Activated CD4-positive, alpha-beta T cell treated with anti-CD3 and anti-CD28 coated beads for 1 hour (primary cell): ENCODE results near the gene NRL.

Source experiments
- DNase-seq: peaks from one replicate; pipeline ENCODE4 v3.0.0-alpha.2; 2020

Gene NRL

GRCh38 chr14:24079491-24080141 lies 35.1 kb downstream of the NRL start:
- no peak for DNase-seq

GRCh38 chr14:24078146-24078545 lies 36.6 kb downstream of the NRL start:
- DNase-seq, result no peak

- no peak for DNase-seq
These were observed 37.7 kb downstream of the NRL start for GRCh38 chr14:24077086-24077485.

- no peak for DNase-seq
These were observed 38.5 kb downstream of the NRL start for GRCh38 chr14:24076302-24076601.

- DNase-seq, result no peak
These were observed 39.1 kb downstream of the NRL start for GRCh38 chr14:24075485-24076301.

GRCh38 chr14:24074625-24075484 lies 39.9 kb downstream of the NRL start:
- DNase-seq, result no peak

GRCh38 chr14:24072881-24073877 lies 41.6 kb downstream of the NRL start:
- DNase-seq, result no peak

GRCh38 chr14:24072436-24072835 lies 42.3 kb downstream of the NRL start:
- no peak for DNase-seq

GRCh38 chr14:24071836-24072430 lies 42.8 kb downstream of the NRL start:
- no peak for DNase-seq

GRCh38 chr14:24071144-24071697 lies 43.5 kb downstream of the NRL start, which contains the start of gene CPNE6:
Gene CPNE6 (plus strand): TSS chr14:24071562. CDS start chr14:24072937, 1,375 bp downstream.
- DNase-seq, result no peak

- DNase-seq, result no peak
These were observed 44.2 kb downstream of the NRL start for GRCh38 chr14:24070285-24071143.

- DNase-seq, result no peak
These were observed 45.4 kb downstream of the NRL start for GRCh38 chr14:24069411-24069735.

- DNase-seq, result no peak
These were observed 45.9 kb downstream of the NRL start for GRCh38 chr14:24068711-24069410.

- DNase-seq, result no peak
These were observed 47.3 kb downstream of the NRL start for GRCh38 chr14:24067133-24068082.

GRCh38 chr14:24066496-24067132 lies 48.1 kb downstream of the NRL start:
- DNase-seq, result no peak

GRCh38 chr14:24065408-24065807 lies 49.3 kb downstream of the NRL start:
- DNase-seq, result no peak

- DNase-seq, result no peak
These were observed 49.9 kb downstream of the NRL start for GRCh38 chr14:24064856-24065255.

- no peak for DNase-seq
These were observed 50.5 kb downstream of the NRL start for GRCh38 chr14:24064091-24064795.
